A549 treated with DMSO at 1 μM for 4 hours (cell line): ENCODE data around the gene C17orf113. TPM values are rescaled to one million over a fixed set of nuclear protein-coding genes. Genes with fewer than 3 reads are reported as not detected.

ENCODE experiments used
- total RNA-seq: library from RNA; stranded (reverse); fragments of 200-300 nt; extraction: Qiagen RNA extraction; gene quantifications from 5 replicates; pipeline ENCODE4 v1.2.3, GENCODE V29; 2022; ENCODE audit warnings: low read depth

The C17orf113 gene
- 0.52 to 0.77 TPM (median 0.63 TPM) in 5 replicates for total RNA-seq

GRCh38 chr17:42050393-42051012, at the start of gene C17orf113:
C17orf113 (minus strand) TSS chr17:42050601; CDS start chr17:42043376, 7,225 bp downstream.

GRCh38 chr17:42097691-42098631, 47.6 kb upstream of the C17orf113 start, which contains the start of gene ZNF385C:
ZNF385C (minus strand) TSS chr17:42098473; CDS start chr17:42063056, 35,417 bp downstream.

GRCh38 chr17:42019509-42020404, 30.6 kb downstream of the C17orf113 start, which contains the start of gene NKIRAS2:
NKIRAS2 (plus strand) TSS chr17:42020090; CDS start chr17:42021578, 1,488 bp downstream.

GRCh38 chr17:42016941-42017865, 33.2 kb downstream of the C17orf113 start, which contains the start of gene DNAJC7:
DNAJC7 (minus strand) TSS chr17:42017439; CDS start chr17:42017416, 23 bp downstream.

Other genes starting within 250 kb of the C17orf113 start
- 35.3 to 39.9 TPM (median 36.1 TPM) in 5 replicates for gene P3H4, start 238.7 kb downstream of the C17orf113 start, total RNA-seq
- gene FKBP10, start 237.6 kb downstream of the C17orf113 start, total RNA-seq = 95.7 to 118 TPM (median 108 TPM) in 5 replicates
- 104 to 117 TPM (median 110 TPM) in 5 replicates for gene NT5C3B, start 214.4 kb downstream of the C17orf113 start, total RNA-seq
- gene KLHL10, start 212.8 kb downstream of the C17orf113 start, total RNA-seq = 0.05 to 0.22 TPM (median 0.10 TPM) in 5 replicates
- 3.3 to 5.4 TPM (median 4.7 TPM) in 5 replicates for gene KLHL11, start 185.2 kb downstream of the C17orf113 start, total RNA-seq
- gene ACLY, start 131.7 kb downstream of the C17orf113 start, total RNA-seq = 286 to 343 TPM (median 313 TPM) in 5 replicates
- 1.1 to 1.7 TPM (median 1.4 TPM) in 5 replicates for gene ODAD4, start 120.0 kb downstream of the C17orf113 start, total RNA-seq
- 63.1 to 79.7 TPM (median 74.2 TPM) in 5 replicates for gene CNP, start 83.8 kb downstream of the C17orf113 start, total RNA-seq
- 106 to 129 TPM (median 121 TPM) in 5 replicates for gene DNAJC7, start 33.2 kb downstream of the C17orf113 start, total RNA-seq
- 44.0 to 50.4 TPM (median 47.4 TPM) in 5 replicates for gene NKIRAS2, start 30.5 kb downstream of the C17orf113 start, total RNA-seq
- 0.11 to 0.45 TPM (median 0.24 TPM) in 5 replicates for gene ZNF385C, start 47.9 kb upstream of the C17orf113 start, total RNA-seq
- gene DHX58, start 62.1 kb upstream of the C17orf113 start, total RNA-seq = 0.32 to 0.55 TPM (median 0.37 TPM) in 5 replicates
- gene KAT2A, start 70.8 kb upstream of the C17orf113 start, total RNA-seq = 40.1 to 60.3 TPM (median 53.1 TPM) in 5 replicates
- gene HSPB9, start 72.2 kb upstream of the C17orf113 start, total RNA-seq = not detected in 5 replicates
- 239 to 275 TPM (median 258 TPM) in 5 replicates for gene RAB5C, start 104.4 kb upstream of the C17orf113 start, total RNA-seq
- gene KCNH4, start 130.5 kb upstream of the C17orf113 start, total RNA-seq = 0.31 to 0.60 TPM (median 0.44 TPM) in 5 replicates
- gene HCRT, start 134.9 kb upstream of the C17orf113 start, total RNA-seq = 0.32 TPM in 1 of 5 replicates, not detected in the others
- 19.4 to 22.0 TPM (median 20.4 TPM) in 5 replicates for gene GHDC, start 143.9 kb upstream of the C17orf113 start, total RNA-seq
- gene STAT5B, start 225.8 kb upstream of the C17orf113 start, total RNA-seq = 24.5 to 31.2 TPM (median 30.7 TPM) in 5 replicates
- 6.0 to 6.8 TPM (median 6.7 TPM) in 5 replicates for gene STAT5A, start 237.9 kb upstream of the C17orf113 start, total RNA-seq